Neutrophil (primary cell): ENCODE measurements around the gene PRR35.

Experiments
- H3K27ac ChIP-seq: fragments of 200-600 bp; sonication (generic); 2 replicates; pipeline ENCODE4 v1.5.1; 2016; ENCODE audit warnings: mild to moderate bottlenecking, moderate library complexity
- H3K27me3 ChIP-seq: fragments of 200-600 bp; sonication (generic); 2 replicates; pipeline ENCODE4 v1.6.0; 2016; ENCODE audit warnings: mild to moderate bottlenecking
- H3K36me3 ChIP-seq: fragments of 200-600 bp; sonication (generic); 2 replicates; pipeline ENCODE4 v1.5.1; 2017
- H3K4me1 ChIP-seq, 2 experiments: fragments of 200-600 bp in 1 of 2; sonication (generic) in 1 of 2; 1 replicate in 1 of 2; 2 replicates in 1 of 2; pipeline versions ENCODE4 v1.5.1 to v1.6.1; 2013 to 2016; ENCODE audit warnings: low read depth in 1 of 2, low read length in 1 of 2, mild to moderate bottlenecking in 1 of 2, moderate library complexity in 1 of 2; ENCODE audit not compliant: control insufficient read depth in 1 of 2, insufficient read depth in 1 of 2
- H3K4me3 ChIP-seq, 2 experiments: fragments of 200-600 bp in 1 of 2; sonication (generic) in 1 of 2; 1 replicate in 1 of 2; 2 replicates in 1 of 2; pipeline ENCODE4 v1.5.1; 2013 to 2016; ENCODE audit warnings: low read depth in 1 of 2, low read length in 1 of 2, mild to moderate bottlenecking in 1 of 2, moderate library complexity in 1 of 2
- H3K9me3 ChIP-seq: fragments of 200-600 bp; sonication (generic); 2 replicates; pipeline ENCODE4 v1.5.1; 2016
- TF ChIP-seq, protein P1 (sequence below): fragments of 200-600 bp; sonication (generic); IDR thresholded peaks from 2 replicates; pipeline ENCODE4 v1.5.1; 2016; ENCODE audit warnings: antibody characterized with exemption

PRR35 gene

GRCh38 chr16:521381-522210, 38.6 kb upstream of the PRR35 start:
- peaks cover 3 to 4% of the 10 kb centered on the region in 2 experiments for H3K4me1 ChIP-seq
- no peaks in the 10 kb centered on the region for H3K9me3 ChIP-seq
- peaks cover 6% of the 10 kb centered on the region for H3K36me3 ChIP-seq
- no peak overlapping the region for H3K4me3 ChIP-seq
- H3K27me3 ChIP-seq = no peaks in the 10 kb centered on the region
- TF ChIP-seq, protein P1, sequence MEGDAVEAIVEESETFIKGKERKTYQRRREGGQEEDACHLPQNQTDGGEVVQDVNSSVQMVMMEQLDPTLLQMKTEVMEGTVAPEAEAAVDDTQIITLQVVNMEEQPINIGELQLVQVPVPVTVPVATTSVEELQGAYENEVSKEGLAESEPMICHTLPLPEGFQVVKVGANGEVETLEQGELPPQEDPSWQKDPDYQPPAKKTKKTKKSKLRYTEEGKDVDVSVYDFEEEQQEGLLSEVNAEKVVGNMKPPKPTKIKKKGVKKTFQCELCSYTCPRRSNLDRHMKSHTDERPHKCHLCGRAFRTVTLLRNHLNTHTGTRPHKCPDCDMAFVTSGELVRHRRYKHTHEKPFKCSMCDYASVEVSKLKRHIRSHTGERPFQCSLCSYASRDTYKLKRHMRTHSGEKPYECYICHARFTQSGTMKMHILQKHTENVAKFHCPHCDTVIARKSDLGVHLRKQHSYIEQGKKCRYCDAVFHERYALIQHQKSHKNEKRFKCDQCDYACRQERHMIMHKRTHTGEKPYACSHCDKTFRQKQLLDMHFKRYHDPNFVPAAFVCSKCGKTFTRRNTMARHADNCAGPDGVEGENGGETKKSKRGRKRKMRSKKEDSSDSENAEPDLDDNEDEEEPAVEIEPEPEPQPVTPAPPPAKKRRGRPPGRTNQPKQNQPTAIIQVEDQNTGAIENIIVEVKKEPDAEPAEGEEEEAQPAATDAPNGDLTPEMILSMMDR = no peak
- no peak overlapping the region for H3K27ac ChIP-seq

- no peaks in the 10 kb centered on the region for H3K27me3 ChIP-seq
- TF ChIP-seq, protein P1 = no peak
- no peaks in the 10 kb centered on the region for H3K9me3 ChIP-seq
- peaks cover 6% of the 10 kb centered on the region for H3K36me3 ChIP-seq
- peaks cover 8 to 9% of the 10 kb centered on the region in 2 experiments for H3K4me1 ChIP-seq
- H3K27ac ChIP-seq = no peak overlapping the region
- H3K4me3 ChIP-seq = no peak overlapping the region
Observed at GRCh38 chr16:522320-523096, 37.7 kb upstream of the PRR35 start.

GRCh38 chr16:523097-523741, 37.0 kb upstream of the PRR35 start:
- peaks cover 10 to 12% of the 10 kb centered on the region in 2 experiments for H3K4me1 ChIP-seq
- TF ChIP-seq, protein P1 = no peak
- no peaks in the 10 kb centered on the region for H3K27me3 ChIP-seq

DNA sequence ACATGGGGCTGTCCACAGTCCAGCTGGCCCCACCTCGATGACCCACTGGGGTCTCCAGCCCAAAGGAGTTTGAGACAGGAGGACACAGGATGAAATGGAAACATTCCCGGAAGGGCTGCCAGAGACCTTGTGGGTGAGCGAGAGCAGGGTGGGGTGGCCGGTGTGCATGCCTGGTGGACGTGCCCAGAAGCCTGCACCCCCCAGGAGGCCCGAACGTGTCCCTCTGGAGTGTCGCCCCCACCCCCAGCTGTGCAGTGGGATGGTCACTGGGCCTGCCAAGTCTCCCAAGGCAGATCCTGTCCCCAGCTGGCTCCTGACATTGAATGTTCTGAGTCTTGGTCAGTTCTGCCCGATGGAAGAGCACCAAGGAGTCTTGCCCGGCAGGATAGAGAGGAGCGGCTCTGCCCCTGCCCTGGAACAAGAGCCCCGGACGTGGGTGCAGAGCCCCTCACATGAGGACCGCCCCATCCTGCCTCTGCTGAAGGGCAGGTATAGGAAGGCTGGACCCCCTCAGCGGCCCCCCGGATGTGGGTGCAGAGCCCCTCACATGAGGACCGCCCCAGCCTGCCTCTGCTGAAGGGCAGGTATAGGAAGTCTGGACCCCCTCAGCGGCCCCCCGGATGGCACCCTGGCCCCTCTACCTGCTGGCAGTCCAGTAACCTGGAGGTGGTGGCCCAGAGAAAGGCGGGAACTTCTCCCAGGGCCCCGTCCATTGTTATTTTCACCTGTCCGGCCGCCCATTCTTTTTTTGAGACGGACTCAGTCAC, 35.7 kb upstream of the PRR35 start:
- Histone ChIP-seq H3K27me3 (no peaks in the 10 kb centered on the region), H3K27ac (no peak overlapping the region), H3K36me3 (peaks cover 6% of the 10 kb centered on the region), H3K9me3 (no peaks in the 10 kb centered on the region), H3K4me1 (peaks cover 23 to 24% of the 10 kb centered on the region in 2 experiments), H3K4me3 (no peak overlapping the region)
- TF ChIP-seq, protein P1 = no peak

More at GRCh38 chr16:523097-523741, 37.0 kb upstream of the PRR35 start:
- Histone ChIP-seq H3K4me3 (no peak overlapping the region), H3K27ac (no peak overlapping the region), H3K9me3 (no peaks in the 10 kb centered on the region), H3K36me3 (peaks cover 6% of the 10 kb centered on the region)

GRCh38 chr16:525123-525519, 35.1 kb upstream of the PRR35 start:
- H3K4me1 ChIP-seq = peaks cover 24 to 28% of the 10 kb centered on the region in 2 experiments

More at GRCh38 chr16:525123-525519, 35.1 kb upstream of the PRR35 start:
- H3K4me3 ChIP-seq = no peak overlapping the region
- H3K36me3 ChIP-seq = peaks cover under 1% of the 10 kb centered on the region
- H3K27me3 ChIP-seq = no peaks in the 10 kb centered on the region
- TF ChIP-seq, protein P1 = no peak
- H3K9me3 ChIP-seq = no peaks in the 10 kb centered on the region
- no peak overlapping the region for H3K27ac ChIP-seq
